ENCODE measurements around the gene MRPL34.

The MRPL34 gene

GRCh38 chr19:17311455-17312188, 6.0 kb downstream of the MRPL34 start:
- Histone ChIP-seq H3K79me2 (ENCODE audit: low read length) (peaks cover 47% of the 10 kb centered on the region), H3K9me3 (ENCODE audit: insufficient read depth, low read length) (no peaks in the 10 kb centered on the region), H4K20me1 (ENCODE audit: insufficient read depth, low read length) (peaks cover 12% of the 10 kb centered on the region; the same call in 1 of the 2 replicates), H3K4me3 (ENCODE audit: low read length) (no peak overlapping the region), H3K9ac (ENCODE audit: low read length) (no peak overlapping the region), H3K27ac (ENCODE audit: low read length) (no peak overlapping the region), H3K27me3 (ENCODE audit: low read depth, low read length) (no peaks in the 10 kb centered on the region), H3K4me1 (ENCODE audit: low read length) (peaks cover 11% of the 10 kb centered on the region), H3K36me3 (replicated peaks; ENCODE audit: low read depth, low read length) (peaks cover 22% of the 10 kb centered on the region), H2AFZ (ENCODE audit: low read depth, low read length) (no peak overlapping the region), H3K4me2 (ENCODE audit: low read length) (no peak overlapping the region)
- TF ChIP-seq, protein P1, sequence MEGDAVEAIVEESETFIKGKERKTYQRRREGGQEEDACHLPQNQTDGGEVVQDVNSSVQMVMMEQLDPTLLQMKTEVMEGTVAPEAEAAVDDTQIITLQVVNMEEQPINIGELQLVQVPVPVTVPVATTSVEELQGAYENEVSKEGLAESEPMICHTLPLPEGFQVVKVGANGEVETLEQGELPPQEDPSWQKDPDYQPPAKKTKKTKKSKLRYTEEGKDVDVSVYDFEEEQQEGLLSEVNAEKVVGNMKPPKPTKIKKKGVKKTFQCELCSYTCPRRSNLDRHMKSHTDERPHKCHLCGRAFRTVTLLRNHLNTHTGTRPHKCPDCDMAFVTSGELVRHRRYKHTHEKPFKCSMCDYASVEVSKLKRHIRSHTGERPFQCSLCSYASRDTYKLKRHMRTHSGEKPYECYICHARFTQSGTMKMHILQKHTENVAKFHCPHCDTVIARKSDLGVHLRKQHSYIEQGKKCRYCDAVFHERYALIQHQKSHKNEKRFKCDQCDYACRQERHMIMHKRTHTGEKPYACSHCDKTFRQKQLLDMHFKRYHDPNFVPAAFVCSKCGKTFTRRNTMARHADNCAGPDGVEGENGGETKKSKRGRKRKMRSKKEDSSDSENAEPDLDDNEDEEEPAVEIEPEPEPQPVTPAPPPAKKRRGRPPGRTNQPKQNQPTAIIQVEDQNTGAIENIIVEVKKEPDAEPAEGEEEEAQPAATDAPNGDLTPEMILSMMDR (IDR thresholded peaks at IDR 0.05; ENCODE audit: low read depth, low read length) = no peak
- TF ChIP-seq EZH2phosphoT487 (IDR thresholded peaks at IDR 0.05; ENCODE audit: low read depth) = no peak

DNA sequence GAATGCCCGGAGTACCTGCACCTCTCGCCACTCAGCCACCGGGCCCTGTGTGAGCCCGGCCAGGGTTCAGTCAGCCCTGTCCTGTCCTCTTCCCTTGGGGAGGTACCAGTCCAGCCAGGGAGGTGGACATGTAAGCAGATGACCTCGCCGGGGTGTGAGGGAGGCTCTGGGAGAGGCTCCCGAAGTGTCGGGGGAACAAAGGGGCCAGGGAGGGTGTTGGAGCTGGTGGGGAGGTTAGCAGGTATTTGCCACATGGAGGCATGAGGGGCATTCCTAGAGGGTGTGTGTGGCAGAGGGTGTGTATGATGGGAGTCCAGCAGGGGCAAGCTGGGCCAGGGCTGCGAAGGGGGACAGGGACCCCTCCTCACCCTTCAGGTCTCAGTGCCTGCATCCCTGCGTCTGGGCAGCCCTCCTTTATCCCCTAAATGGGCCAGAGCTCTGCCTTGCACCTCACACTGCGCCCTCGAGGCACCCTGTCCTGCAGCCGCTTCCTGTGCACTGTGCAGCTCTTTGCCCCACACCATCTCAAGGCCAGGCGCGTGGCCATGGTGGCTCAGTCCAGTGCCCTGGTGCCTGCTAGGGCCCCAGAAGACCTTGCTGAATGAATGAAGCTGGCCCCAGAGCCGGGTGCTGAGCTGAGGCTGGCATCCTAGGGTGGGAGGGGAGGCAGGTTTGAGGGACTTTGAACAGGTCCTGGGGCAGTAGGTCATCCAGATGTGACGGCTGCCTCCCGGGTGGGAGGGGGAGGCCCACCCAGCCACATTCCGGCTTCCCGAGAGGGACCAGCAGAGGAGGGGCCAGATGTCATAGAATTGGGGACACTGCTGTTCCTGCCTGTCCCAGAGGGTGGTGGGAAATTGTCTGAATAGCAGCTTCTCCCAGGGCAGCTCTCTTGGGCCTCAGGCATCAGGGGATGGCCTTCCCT, 6.8 kb downstream of the MRPL34 start:
- Histone ChIP-seq H4K20me1 (ENCODE audit: insufficient read depth, low read length) (peaks cover 12% of the 10 kb centered on the region; the same call in 1 of the 2 replicates), H3K4me2 (ENCODE audit: low read length) (no peak overlapping the region), H3K79me2 (ENCODE audit: low read length) (peaks cover 40% of the 10 kb centered on the region), H3K27ac (ENCODE audit: low read length) (no peak overlapping the region), H3K36me3 (replicated peaks; ENCODE audit: low read depth, low read length) (peaks cover 22% of the 10 kb centered on the region), H3K9me3 (ENCODE audit: insufficient read depth, low read length) (no peaks in the 10 kb centered on the region), H3K4me3 (ENCODE audit: low read length) (no peak overlapping the region), H3K4me1 (ENCODE audit: low read length) (peaks cover 9% of the 10 kb centered on the region), H3K27me3 (ENCODE audit: low read depth, low read length) (no peaks in the 10 kb centered on the region), H2AFZ (ENCODE audit: low read depth, low read length) (no peak overlapping the region), H3K9ac (ENCODE audit: low read length) (no peak overlapping the region)
- TF ChIP-seq EZH2phosphoT487 (IDR thresholded peaks at IDR 0.05; ENCODE audit: low read depth) = no peak
- TF ChIP-seq, protein P1 (IDR thresholded peaks at IDR 0.05; ENCODE audit: low read depth, low read length) = no peak

GRCh38 chr19:17314007-17314593, 8.4 kb downstream of the MRPL34 start:
- H3K4me1 ChIP-seq (ENCODE audit: low read length) = peaks cover 9% of the 10 kb centered on the region
- peaks cover 36% of the 10 kb centered on the region for H3K79me2 ChIP-seq (ENCODE audit: low read length)
- H3K4me2 ChIP-seq (ENCODE audit: low read length) = no peak overlapping the region
- H3K9me3 ChIP-seq (ENCODE audit: insufficient read depth, low read length) = no peaks in the 10 kb centered on the region
- no peak overlapping the region for H3K27ac ChIP-seq (ENCODE audit: low read length)
- TF ChIP-seq EZH2phosphoT487 (IDR thresholded peaks at IDR 0.05; ENCODE audit: low read depth) = no peak
- TF ChIP-seq, protein P1 (IDR thresholded peaks at IDR 0.05; ENCODE audit: low read depth, low read length) = no peak
- H3K4me3 ChIP-seq (ENCODE audit: low read length) = no peak overlapping the region
- H4K20me1 ChIP-seq (ENCODE audit: insufficient read depth, low read length) = peaks cover 12% of the 10 kb centered on the region; the same call in 1 of the 2 replicates
- no peak overlapping the region for H3K9ac ChIP-seq (ENCODE audit: low read length)
- H3K36me3 ChIP-seq (replicated peaks; ENCODE audit: low read depth, low read length) = peaks cover 22% of the 10 kb centered on the region
- no peak overlapping the region for H2AFZ ChIP-seq (ENCODE audit: low read depth, low read length)
- H3K27me3 ChIP-seq (ENCODE audit: low read depth, low read length) = no peaks in the 10 kb centered on the region

GRCh38 chr19:17318966-17319365, 13.3 kb downstream of the MRPL34 start:
- Histone ChIP-seq H4K20me1 (ENCODE audit: insufficient read depth, low read length) (no peaks in the 10 kb centered on the region), H3K4me1 (ENCODE audit: low read length) (no peaks in the 10 kb centered on the region), H3K9ac (ENCODE audit: low read length) (no peak overlapping the region), H3K36me3 (replicated peaks; ENCODE audit: low read depth, low read length) (peaks cover 27% of the 10 kb centered on the region), H3K79me2 (ENCODE audit: low read length) (no peaks in the 10 kb centered on the region), H2AFZ (ENCODE audit: low read depth, low read length) (no peak overlapping the region), H3K27me3 (ENCODE audit: low read depth, low read length) (no peaks in the 10 kb centered on the region), H3K4me3 (ENCODE audit: low read length) (no peak overlapping the region), H3K9me3 (ENCODE audit: insufficient read depth, low read length) (no peaks in the 10 kb centered on the region), H3K27ac (ENCODE audit: low read length) (no peak overlapping the region), H3K4me2 (ENCODE audit: low read length) (no peak overlapping the region)
- TF ChIP-seq, protein P1 (IDR thresholded peaks at IDR 0.05; ENCODE audit: low read depth, low read length) = no peak
- TF ChIP-seq EZH2phosphoT487 (IDR thresholded peaks at IDR 0.05; ENCODE audit: low read depth) = no peak
